ENCODE data around the gene NSMCE3.
"Not testable (repeated sequence)": the region's sequence is repeated elsewhere in the genome, so short reads cannot be mapped to it uniquely, and the experiment has no call there.

The NSMCE3 gene

DNA sequence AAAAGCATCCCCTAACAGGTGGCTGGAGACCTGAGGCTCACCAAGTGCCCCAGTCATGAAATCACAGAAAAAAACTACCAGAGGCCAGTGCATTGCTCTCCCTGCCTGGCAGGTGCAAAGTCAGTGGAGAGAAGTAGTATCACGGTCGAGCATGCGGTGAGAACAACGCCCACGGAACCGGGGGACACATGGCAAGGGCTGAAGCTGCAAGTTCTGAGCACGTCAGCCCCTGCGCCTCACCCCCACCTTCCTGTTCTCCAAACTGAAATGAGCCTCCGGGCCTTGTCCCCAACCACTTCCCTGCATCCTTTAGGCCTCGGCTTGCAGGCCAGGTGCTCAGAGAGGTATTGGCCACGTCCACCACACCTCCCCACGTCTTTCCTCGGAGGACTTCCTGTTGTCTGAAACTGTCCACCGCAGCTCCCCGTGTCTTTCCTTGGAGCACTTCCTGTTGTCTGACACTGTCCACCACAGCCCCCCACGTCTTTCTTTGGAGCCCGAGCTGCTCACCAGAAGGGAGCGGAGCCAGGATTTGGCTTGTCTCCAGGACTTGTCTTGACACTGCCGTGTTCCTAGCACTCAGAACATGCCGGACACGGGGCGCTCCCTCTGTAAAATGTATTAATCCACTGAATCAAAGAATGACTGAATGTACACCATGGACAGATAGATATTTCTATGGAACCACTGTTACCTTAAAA, 43.9 kb downstream of the NSMCE3 start:
- no peak overlapping the region for H3K4me3 ChIP-seq (ENCODE audit: control insufficient read depth, low read depth, low read length)
- no peak for DNase-seq (ENCODE audit: low read depth)
- TF ChIP-seq, protein P1, sequence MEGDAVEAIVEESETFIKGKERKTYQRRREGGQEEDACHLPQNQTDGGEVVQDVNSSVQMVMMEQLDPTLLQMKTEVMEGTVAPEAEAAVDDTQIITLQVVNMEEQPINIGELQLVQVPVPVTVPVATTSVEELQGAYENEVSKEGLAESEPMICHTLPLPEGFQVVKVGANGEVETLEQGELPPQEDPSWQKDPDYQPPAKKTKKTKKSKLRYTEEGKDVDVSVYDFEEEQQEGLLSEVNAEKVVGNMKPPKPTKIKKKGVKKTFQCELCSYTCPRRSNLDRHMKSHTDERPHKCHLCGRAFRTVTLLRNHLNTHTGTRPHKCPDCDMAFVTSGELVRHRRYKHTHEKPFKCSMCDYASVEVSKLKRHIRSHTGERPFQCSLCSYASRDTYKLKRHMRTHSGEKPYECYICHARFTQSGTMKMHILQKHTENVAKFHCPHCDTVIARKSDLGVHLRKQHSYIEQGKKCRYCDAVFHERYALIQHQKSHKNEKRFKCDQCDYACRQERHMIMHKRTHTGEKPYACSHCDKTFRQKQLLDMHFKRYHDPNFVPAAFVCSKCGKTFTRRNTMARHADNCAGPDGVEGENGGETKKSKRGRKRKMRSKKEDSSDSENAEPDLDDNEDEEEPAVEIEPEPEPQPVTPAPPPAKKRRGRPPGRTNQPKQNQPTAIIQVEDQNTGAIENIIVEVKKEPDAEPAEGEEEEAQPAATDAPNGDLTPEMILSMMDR (IDR thresholded peaks at IDR 0.05; ENCODE audit: control insufficient read depth, insufficient read depth, low read depth, low read length, missing control alignments) = no peak

DNA sequence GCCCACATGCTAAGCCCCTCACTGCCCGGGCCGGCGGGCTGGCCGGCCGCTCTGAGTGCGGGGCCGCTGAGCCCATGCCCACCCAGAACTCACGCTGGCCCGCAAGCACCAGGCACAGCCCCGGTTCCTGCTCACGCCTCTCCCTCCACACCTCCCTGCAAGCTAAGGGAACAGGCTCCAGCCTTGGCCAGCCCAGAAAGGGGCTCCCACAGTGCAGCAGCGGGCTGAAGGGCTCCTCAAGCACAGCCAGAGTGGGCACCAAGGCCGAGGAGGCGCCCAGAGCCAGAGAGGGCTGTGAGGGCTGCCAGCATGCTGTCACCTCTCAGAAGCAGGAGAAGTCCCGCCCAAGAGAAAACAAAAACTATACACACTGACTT, 44.6 kb downstream of the NSMCE3 start:
- H3K4me3 ChIP-seq (ENCODE audit: control insufficient read depth, low read depth, low read length); DNase-seq (ENCODE audit: low read depth): not testable (repeated sequence)

DNA sequence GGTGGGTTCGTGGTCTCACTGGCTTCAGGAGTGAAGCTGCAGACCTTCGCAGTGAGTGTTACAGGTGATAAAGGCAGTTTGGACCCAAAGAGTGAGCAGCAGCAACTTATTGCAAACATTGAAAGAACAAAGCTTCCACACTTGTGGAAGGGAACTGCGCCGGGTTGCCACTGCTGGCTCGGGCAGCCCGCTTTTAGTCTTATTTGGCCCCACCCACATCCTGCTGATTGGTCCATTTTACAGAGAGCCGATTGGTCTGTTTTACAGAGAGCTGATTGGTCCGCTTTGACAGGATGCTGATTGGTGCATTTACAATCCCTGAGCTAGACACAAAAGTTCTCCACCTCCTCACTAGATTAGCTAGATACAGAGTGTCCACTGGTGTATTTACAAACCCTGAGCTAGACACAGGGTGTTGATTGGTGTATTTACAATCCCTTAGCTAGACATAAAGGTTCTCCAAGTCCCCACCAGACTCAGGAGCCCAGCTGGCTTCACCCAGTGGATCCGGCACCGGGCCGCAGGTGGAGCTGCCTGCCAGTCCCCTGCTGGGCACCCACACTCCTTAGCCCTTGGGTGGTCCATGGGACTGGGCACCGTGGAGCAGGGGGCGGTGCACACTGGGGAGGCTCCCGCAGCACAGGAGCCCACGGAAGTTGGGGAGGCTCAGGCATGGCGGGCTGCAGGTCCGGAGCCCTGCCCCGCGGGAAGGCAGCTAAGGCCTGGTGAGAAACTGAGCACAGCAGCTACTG, 45.2 kb downstream of the NSMCE3 start:
- DNase-seq (ENCODE audit: low read depth); H3K4me3 ChIP-seq (ENCODE audit: control insufficient read depth, low read depth, low read length): not testable (repeated sequence)

DNA sequence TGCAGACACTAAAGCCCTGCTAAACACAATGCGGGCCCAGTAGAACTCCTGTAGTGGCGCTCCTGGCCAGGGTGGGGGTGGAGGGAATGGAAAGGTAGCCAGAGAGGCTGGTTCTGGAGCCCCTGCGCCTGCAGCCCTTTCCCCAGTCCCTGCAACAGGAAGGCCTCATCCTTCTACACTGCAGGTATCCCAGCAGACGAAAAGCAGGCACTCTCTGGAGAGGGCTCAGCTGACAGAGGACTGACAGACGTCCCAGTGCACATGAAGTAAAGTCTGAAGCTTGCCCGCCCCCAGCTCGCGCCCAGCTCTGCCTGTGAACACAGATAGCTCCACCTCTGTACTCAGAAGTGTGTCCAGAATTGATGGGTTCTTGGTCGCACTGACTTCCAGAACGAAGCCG, 46.0 kb downstream of the NSMCE3 start:
- no peak for DNase-seq (ENCODE audit: low read depth)
- TF ChIP-seq, protein P1 (IDR thresholded peaks at IDR 0.05; ENCODE audit: control insufficient read depth, insufficient read depth, low read depth, low read length, missing control alignments) = no peak
- H3K4me3 ChIP-seq (ENCODE audit: control insufficient read depth, low read depth, low read length) = no peak overlapping the region

DNA sequence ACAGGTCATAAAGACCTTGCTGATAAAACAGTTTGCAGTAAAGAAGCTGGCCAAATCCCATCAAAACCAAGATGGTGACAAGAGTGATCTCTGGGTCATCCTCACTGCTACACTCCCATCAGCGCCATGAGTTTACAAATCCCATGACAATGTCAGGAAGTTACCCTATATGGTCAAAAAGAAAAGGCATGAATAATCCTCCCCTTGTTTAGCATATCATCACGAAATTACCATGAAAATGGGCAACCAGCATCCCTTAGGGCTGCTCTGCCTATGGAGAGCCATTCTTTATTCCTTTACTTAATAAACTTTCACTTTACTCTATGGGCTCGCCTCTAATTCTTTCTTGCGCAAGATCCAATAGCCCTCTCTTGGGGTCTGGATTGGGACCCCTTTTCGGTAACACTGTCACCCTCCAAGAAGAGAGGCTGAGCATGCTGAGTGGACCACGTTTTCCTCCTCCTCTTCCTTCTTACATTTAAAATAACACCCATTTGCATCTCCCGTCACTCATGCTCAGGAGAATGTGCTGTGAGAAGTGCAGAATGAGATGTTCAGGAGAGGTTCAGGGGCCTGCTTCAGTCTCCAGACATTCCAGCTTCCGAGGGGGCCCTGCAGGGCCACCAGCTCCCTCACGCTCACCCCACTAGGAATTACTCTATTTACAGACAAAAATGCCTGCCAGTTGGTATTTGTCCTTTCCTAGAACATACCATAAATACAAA, 47.3 kb downstream of the NSMCE3 start:
- TF ChIP-seq, protein P1 (IDR thresholded peaks at IDR 0.05; ENCODE audit: control insufficient read depth, insufficient read depth, low read depth, low read length, missing control alignments) = no peak
- H3K4me3 ChIP-seq (ENCODE audit: control insufficient read depth, low read depth, low read length) = no peak overlapping the region
- DNase-seq (ENCODE audit: low read depth) = no peak

DNA sequence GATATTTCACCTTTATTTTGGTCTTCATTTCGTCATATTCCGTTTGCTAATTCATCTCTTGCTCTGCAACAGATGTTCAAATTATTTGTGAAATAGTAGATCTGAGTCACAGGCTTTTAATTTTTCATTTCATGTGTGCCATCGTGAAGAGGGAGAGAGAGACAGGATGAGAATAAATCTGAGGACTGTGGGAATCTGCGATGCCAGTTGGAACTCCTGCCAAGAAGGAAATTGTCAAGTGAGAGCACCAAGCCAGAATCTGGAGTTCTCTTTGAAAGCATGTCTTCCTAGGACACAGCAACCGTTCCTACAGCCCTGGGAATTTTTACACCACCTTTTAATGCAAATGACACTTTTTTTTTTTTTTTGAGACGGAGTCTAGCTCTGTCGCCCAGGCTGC, 48.8 kb downstream of the NSMCE3 start:
- no peak overlapping the region for H3K4me3 ChIP-seq (ENCODE audit: control insufficient read depth, low read depth, low read length)
- TF ChIP-seq, protein P1 (IDR thresholded peaks at IDR 0.05; ENCODE audit: control insufficient read depth, insufficient read depth, low read depth, low read length, missing control alignments) = no peak
- no peak for DNase-seq (ENCODE audit: low read depth)

DNA sequence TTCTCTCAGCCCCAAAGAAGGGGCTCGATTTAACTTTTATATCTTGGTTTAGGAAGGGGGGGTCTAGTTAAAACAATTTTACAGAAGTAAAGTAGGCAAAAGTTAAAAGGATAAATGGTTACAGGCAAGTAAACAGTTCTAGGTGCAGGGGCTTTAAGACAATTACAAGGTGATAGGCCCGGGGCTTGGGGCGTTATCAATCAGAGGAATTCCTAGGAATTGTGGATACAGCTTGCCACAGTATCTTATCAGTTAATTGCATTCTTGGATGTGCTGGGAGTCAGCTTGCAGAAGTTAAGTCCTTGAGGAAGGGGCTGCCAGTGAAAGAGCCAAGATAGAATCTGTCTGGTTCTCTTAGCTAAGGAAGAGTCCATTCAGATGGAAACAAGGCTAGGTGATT, 52.7 kb downstream of the NSMCE3 start:
- TF ChIP-seq, protein P1 (IDR thresholded peaks at IDR 0.05; ENCODE audit: control insufficient read depth, insufficient read depth, low read depth, low read length, missing control alignments) = no peak
- H3K4me3 ChIP-seq (ENCODE audit: control insufficient read depth, low read depth, low read length) = no peak overlapping the region
- DNase-seq (ENCODE audit: low read depth) = no peak

Data from AG09309 (cell line).